GM19452 (cell line): ENCODE results near the gene KLHL29.

Experiments used
- ATAC-seq: cut with Tn5 transposase; IDR thresholded peaks from one replicate; pipeline ENCODE4 v1.9.1; 2021; ENCODE audit not compliant: unreplicated experiment

Gene KLHL29

DNA sequence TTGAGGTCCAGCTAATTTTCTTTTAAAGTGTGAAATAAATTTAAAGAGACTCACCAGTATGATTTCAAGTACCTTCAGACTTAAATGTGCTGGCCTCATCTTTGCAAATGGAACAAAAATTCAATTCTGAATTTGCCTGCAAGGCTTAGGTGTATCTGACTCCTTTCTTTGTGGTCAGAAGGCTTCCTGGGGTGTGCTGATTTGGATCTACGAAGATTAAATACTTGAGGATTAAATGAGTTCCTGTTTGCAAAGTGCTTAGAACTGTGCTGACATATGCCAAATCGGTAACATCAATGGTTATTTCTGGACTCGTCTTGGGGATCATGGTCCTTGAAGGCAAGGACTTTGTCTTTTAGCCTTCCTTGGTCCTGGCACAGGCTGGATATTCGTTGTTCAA lies 9.7 kb downstream of the KLHL29 start:
- ATAC-seq, result no peak

- no peak for ATAC-seq
Observed at GRCh38 chr2:23397478-23397877, 12.5 kb downstream of the KLHL29 start.

DNA sequence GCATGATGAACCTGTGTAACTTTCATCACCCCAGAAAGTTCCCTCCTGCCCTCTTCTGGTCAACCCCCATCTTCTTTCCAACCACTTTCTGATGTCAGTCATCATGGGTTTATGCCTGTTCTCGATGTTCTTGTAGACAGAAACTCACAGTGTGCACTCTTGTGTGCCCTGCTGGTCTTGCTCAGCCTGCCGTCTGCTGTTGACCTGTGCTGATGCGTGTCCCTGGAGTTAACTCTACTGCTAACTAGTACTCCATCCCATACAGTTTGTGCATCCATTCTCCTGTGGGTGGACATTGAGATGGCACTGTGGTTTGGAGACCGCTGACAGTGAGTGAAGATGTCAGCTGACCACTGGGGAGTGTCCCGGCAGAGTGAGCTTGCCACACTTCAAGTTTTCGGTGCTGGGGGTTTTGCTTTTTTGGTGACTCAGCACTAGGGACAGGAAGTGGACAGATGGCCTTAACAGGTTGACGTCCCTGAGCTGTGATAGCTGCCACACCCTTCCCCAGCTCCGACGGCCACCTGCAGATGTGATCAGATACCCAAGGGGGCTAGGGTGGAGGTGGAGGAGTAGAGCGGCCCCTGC lies 14.8 kb downstream of the KLHL29 start:
- ATAC-seq, result peak; percentile 64

DNA sequence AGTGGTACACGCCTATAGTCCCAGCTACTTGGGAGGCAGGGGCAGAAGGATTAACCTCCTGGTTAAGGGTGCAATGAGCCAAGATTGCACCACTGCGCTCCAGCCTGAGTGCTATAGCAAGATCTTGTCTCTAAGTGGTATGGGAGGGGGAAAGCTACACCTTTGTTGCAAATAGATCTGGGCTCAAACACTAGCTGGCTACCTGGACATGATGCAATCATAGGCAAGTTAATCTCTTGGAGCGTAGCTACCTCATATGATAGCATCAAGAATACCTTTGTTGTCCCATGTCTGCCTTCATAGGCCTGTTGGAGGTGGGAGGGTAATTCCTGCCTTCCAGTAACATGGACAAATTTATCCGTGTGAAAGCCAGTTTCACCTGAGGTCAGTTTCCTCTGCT lies 15.7 kb downstream of the KLHL29 start:
- no peak for ATAC-seq

GRCh38 chr2:23401427-23402204 lies 16.6 kb downstream of the KLHL29 start:
- no peak for ATAC-seq

DNA sequence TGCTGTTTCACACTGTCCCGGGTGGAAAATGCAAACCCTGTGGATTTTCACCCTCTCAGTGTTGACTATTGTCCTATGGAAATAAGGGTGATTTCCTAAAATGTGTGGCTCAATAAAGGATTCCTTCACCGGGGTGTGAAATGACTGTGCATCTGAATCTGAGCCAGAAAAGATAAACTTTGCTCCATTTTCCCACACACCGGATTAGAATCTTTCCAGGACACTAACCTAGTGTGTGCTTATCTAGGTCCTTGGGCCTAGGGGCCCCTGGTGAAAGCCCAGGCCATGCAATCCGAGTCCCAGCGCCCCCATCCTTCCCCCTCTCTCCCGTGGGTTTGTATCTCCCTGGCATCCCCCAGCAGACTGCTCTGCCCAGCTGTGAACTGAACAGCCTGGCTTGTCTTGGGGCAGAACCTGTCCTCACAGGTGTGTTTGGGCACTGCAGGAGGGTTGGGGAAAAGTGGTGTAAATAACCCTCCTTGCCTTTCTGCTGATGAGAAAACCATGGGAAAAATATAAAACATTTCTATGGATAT lies 17.3 kb downstream of the KLHL29 start:
- ATAC-seq, result no peak

- no peak for ATAC-seq
Observed at GRCh38 chr2:23404426-23404825, 19.4 kb downstream of the KLHL29 start.

GRCh38 chr2:23409248-23409647 lies 24.3 kb downstream of the KLHL29 start:
- ATAC-seq, result no peak

DNA sequence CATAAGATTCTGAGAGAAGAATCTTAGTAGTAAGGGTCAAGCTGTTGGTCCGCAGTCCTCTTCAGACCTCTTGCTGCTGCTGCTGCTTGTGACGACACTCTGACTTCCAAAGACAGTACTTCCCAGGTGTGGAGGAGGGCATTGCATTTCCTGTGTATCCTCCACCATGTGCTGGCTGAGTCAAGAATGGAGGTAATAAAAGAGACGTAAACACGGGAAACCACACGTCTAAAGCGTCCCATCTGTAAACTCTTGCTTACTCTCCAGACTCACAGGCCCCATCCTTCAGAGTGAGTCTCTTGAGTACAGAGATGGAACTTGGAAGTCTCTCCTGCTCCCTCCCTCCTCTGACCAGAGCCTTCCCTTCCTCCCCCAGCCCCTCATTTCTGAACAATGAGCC lies 25.6 kb downstream of the KLHL29 start:
- no peak for ATAC-seq

- no peak for ATAC-seq
Observed at GRCh38 chr2:23411752-23412431, 26.9 kb downstream of the KLHL29 start.

DNA sequence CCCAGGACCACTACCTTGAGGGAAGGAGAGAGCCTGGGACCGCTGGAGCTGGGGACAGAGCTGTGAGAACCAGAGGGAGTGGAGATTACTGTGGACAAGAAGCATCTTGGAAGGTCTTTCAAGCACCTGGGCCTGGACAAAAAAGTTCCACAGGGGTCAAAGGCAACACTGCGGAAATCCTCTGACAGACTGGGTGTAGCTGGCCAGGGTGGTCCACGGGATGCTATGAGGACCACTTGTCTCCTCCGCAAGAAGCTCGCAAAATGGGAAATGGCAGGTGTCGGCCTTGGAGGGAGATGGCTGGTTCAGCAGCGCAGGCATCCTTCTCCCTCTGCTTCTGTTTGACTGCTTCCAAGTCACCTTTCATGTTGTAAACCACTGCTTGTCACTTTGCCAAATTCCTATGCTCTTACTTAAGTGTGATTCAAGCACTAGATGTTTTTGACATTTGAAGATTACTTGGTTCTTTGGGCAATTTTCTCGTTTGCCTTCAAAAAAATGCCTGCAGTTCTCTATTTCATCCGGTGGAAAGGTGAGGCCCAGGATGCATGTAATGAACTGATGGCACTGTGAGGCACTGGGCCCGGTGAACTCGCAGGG lies 27.7 kb downstream of the KLHL29 start:
- ATAC-seq, result no peak

GRCh38 chr2:23413641-23414040 lies 28.7 kb downstream of the KLHL29 start:
- no peak for ATAC-seq

GRCh38 chr2:23414106-23414505 lies 29.1 kb downstream of the KLHL29 start:
- no peak for ATAC-seq

DNA sequence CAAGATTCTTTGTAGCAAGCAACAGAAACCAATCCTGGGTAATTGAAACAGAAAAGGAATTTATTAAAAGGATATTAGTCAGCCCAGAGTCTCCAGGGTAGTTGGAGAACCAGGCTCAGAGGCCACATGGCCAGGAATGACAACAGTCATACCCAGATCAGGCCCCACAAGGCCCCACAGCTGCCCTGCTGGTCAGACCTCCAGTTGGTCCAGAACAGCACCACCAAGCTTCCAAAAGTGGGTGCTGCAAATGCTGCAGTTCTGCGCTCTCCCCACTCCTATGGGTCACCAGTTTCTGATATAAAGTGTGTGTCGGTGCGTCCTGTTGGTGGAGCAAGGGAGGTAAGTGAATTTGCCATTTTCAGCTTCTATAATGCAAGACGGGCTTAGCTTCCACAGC lies 29.9 kb downstream of the KLHL29 start:
- ATAC-seq, result no peak

GRCh38 chr2:23417310-23417709 lies 32.3 kb downstream of the KLHL29 start:
- no peak for ATAC-seq

DNA sequence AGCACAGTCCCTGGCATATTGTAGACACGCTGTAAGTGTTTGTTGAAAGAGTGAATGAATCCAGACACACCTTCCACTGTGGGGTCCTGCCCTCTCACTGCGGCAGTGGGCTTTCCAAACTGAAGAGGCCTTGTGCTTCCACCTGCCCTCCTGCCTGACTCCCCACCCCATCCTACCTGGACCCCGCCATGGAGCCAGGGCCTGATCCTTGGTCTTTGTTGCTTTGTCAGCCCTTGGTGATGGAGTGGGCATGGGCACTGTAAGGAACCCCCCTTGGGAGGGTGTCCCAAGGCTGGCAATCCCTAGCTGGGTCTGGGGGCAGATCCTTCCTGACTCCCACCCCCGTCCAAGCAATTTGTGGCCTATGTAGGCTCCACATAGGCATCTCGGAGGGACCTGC lies 33.1 kb downstream of the KLHL29 start:
- ATAC-seq, result no peak

GRCh38 chr2:23418461-23418911 lies 33.5 kb downstream of the KLHL29 start:
- ATAC-seq, result no peak

GRCh38 chr2:23419171-23420090 lies 34.5 kb downstream of the KLHL29 start:
- ATAC-seq, result no peak

DNA sequence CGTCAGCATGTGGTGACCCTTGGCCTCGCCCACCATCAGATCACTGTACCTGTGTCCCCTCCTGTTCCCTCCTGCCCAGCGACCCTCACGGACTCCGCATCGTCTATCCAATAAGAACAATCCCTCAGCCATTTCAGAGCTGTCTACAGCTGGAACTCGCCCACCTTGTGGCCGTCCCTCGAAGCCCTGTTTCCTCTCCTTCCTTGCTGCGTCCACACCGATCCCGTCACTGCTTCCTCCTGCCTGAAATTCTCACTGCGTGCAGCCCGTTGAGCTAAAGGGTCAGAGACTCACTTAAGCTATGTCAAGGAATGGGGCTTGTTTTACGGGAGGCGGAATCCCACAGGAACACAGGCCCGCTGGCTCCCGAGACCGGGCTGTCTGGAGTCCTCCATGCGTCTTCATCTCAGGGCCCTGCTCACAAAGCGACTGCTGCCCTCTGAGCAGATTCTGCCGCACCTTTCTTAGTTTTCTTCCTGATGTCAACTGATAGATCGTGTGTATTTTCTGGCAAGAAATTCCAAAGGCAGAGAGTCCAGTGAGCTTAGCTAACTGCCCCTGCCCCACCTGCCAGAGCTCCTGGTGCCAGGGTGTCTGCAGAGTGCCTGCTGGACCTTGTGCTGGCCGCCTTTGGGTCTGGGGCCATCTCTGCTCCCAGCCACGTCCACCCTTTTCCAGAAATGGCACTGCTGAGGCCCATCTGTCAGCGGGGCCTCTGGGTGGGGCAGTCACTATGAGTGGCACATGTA lies 35.3 kb downstream of the KLHL29 start:
- no peak for ATAC-seq
